ENCODE measurements around the gene POLR1D.

DNA sequence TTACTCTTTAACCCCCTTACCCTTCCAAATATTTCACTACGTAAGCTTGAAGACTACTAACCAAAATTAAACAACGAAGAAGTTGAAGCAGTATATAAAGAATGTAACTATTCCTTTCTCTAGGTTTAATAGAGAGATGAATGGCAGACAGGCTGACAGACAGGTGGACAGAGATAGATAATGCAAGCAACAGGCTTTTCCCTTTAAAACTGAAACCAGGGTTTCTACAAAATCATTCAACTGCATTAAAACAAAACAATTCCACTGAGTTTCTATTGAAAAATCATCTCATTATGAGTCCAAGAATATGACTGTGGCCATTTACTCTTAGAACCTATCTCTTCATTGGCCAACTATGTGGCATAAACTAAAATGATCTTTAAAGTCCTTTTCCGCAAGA, 16.6 kb upstream of the POLR1D start:
- no peak for TF ChIP-seq POLR2A (IDR thresholded peaks at IDR 0.05)
- TF ChIP-seq, protein P1, sequence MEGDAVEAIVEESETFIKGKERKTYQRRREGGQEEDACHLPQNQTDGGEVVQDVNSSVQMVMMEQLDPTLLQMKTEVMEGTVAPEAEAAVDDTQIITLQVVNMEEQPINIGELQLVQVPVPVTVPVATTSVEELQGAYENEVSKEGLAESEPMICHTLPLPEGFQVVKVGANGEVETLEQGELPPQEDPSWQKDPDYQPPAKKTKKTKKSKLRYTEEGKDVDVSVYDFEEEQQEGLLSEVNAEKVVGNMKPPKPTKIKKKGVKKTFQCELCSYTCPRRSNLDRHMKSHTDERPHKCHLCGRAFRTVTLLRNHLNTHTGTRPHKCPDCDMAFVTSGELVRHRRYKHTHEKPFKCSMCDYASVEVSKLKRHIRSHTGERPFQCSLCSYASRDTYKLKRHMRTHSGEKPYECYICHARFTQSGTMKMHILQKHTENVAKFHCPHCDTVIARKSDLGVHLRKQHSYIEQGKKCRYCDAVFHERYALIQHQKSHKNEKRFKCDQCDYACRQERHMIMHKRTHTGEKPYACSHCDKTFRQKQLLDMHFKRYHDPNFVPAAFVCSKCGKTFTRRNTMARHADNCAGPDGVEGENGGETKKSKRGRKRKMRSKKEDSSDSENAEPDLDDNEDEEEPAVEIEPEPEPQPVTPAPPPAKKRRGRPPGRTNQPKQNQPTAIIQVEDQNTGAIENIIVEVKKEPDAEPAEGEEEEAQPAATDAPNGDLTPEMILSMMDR (IDR thresholded peaks at IDR 0.05), result no peak
